Endothelial cell (in vitro differentiated cells): ENCODE measurements around the gene RIMKLB. TPM values are rescaled to one million over a fixed set of nuclear protein-coding genes. Genes with fewer than 3 reads are reported as not detected.

Experiments used
- DNase-seq: peaks from one replicate; pipeline ENCODE4 v3.0.0; 2021; ENCODE audit warnings: low spot score
- H3K27ac Mint-ChIP-seq: one replicate; pipeline ENCODE4 v1.8.0; 2021; ENCODE audit warnings: mixed read lengths, inconsistent platforms; ENCODE audit not compliant: unreplicated experiment
- H3K27me3 Mint-ChIP-seq: one replicate; pipeline ENCODE4 v1.8.0; 2021; ENCODE audit warnings: mild to moderate bottlenecking, moderate library complexity, mixed read lengths, inconsistent platforms; ENCODE audit not compliant: unreplicated experiment
- H3K36me3 Mint-ChIP-seq: one replicate; pipeline ENCODE4 v1.8.0; 2021; ENCODE audit warnings: mild to moderate bottlenecking, low read depth, mixed read lengths, inconsistent platforms; ENCODE audit not compliant: unreplicated experiment
- H3K4me1 Mint-ChIP-seq: one replicate; pipeline ENCODE4 v1.8.0; 2021; ENCODE audit warnings: mild to moderate bottlenecking, mixed read lengths, inconsistent platforms; ENCODE audit not compliant: unreplicated experiment
- H3K4me3 Mint-ChIP-seq: one replicate; pipeline ENCODE4 v1.8.0; 2021; ENCODE audit warnings: mild to moderate bottlenecking, mixed read lengths, inconsistent platforms; ENCODE audit not compliant: unreplicated experiment
- H3K9me3 Mint-ChIP-seq: one replicate; pipeline ENCODE4 v1.8.0; 2021; ENCODE audit warnings: mixed read lengths, inconsistent platforms; ENCODE audit not compliant: unreplicated experiment
- total RNA-seq: library from RNA; stranded (reverse); fragmentation: NEBNext Ultra II Directional; extraction: Animal tissue kit (Norgen Biotek cat#: 25700); gene quantifications from one replicate; pipeline ENCODE4 v1.2.1, GENCODE V29; 2021; ENCODE audit not compliant: unreplicated experiment
- TF ChIP-seq, protein P1 (sequence below): fragments of 200-600 bp; sonication (generic); IDR thresholded peaks from one replicate; pipeline ENCODE4 v1.5.0; 2021; ENCODE audit warnings: antibody characterized with exemption; ENCODE audit not compliant: unreplicated experiment

RIMKLB gene
- total RNA-seq, 1 donor from 2014 or later: 101 TPM

DNA sequence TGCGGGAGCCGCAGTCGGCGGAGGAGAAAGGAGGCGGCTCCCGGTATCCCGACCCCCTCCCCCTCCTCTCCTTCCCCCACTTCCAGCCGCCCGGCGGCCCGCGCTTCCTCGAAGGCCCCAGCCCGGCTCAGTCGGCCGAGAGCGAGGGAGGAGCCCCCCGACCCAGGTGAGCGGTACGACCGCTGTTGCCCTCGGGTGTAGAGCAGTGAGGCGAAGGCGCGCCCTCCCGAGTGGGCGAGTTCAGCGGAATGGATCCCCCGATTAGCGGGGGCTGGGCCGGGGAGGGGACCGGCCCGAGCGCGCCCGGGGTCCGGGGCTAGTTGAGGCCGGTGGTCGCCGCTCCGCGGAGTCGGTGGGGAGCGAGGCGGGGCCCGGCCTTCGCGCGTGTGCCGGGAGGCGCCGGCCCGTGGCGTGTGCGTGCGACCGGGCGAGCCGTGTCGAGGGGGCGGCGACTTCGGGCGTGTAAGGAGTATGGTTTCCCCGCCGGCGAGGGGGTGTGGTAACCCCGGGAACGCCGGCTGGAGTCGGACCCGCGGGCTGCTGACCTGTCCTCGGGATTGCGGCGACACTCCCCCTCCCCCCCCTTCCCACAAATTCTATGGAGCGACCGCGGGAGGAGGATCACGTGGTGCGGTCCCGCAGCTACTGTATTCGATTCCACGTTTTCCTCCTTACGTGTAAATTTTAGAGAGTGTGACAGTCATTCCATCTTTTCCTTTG, 501 bp downstream of the RIMKLB start:
- Mint-ChIP-seq H3K27ac (peak overlapping the region; percentile 98), H3K4me3 (peak overlapping the region; percentile 100), H3K9me3 (no peaks in the 10 kb centered on the region), H3K27me3 (peaks cover 8% of the 10 kb centered on the region), H3K36me3 (peaks cover 10% of the 10 kb centered on the region), H3K4me1 (peaks cover 23% of the 10 kb centered on the region)
- peak; percentile 59 for DNase-seq
- TF ChIP-seq, protein P1, sequence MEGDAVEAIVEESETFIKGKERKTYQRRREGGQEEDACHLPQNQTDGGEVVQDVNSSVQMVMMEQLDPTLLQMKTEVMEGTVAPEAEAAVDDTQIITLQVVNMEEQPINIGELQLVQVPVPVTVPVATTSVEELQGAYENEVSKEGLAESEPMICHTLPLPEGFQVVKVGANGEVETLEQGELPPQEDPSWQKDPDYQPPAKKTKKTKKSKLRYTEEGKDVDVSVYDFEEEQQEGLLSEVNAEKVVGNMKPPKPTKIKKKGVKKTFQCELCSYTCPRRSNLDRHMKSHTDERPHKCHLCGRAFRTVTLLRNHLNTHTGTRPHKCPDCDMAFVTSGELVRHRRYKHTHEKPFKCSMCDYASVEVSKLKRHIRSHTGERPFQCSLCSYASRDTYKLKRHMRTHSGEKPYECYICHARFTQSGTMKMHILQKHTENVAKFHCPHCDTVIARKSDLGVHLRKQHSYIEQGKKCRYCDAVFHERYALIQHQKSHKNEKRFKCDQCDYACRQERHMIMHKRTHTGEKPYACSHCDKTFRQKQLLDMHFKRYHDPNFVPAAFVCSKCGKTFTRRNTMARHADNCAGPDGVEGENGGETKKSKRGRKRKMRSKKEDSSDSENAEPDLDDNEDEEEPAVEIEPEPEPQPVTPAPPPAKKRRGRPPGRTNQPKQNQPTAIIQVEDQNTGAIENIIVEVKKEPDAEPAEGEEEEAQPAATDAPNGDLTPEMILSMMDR: no peak

DNA sequence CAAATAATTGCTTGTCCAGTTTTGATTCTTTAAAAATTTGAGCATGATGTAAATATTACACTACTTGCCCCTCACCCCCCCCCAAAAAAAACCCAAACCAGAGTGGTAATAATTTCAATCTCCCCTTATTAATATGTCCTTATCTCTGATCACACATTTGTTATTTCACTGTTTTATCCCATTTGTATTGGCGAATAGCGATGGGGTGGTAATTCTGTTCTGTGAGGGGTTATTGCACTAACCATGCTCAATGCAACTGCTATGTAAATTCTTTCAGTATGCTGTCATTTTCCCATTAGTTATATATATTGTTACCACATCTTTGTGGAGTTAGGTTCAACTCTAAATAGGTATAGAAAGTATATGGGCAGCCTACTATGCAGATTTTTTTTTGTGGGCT, 1.1 kb downstream of the RIMKLB start:
- H3K36me3 Mint-ChIP-seq: peaks cover 10% of the 10 kb centered on the region
- peak overlapping the region; percentile 98 for H3K27ac Mint-ChIP-seq
- peaks cover 8% of the 10 kb centered on the region for H3K27me3 Mint-ChIP-seq
- H3K9me3 Mint-ChIP-seq: no peaks in the 10 kb centered on the region
- DNase-seq: no peak
- TF ChIP-seq, protein P1: no peak
- peaks cover 23% of the 10 kb centered on the region for H3K4me1 Mint-ChIP-seq
- H3K4me3 Mint-ChIP-seq: peak overlapping the region; percentile 100

DNA sequence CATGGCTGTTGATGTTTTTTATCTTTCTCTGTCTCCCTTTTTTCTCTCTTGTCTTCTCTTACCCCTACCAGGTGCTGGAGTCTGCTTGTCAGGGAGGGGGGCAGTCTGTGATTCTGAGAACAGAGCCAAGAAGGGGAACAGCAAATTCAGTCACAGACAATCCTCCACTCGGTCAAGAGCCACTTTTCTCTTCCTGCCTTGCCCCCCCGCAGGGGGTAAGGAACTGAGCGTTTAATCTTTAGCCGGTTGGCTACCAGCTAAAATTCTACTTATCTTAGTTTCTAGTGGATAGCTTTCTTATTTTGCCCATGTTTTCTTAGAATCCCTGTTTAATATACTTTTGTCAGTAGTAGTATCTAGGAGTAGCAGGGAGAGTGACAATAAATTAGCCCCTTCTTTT, 1.9 kb downstream of the RIMKLB start:
- TF ChIP-seq, protein P1: no peak
- Mint-ChIP-seq H3K27me3 (peaks cover 8% of the 10 kb centered on the region), H3K4me1 (peaks cover 23% of the 10 kb centered on the region), H3K4me3 (peak overlapping the region; percentile 90), H3K36me3 (peaks cover 10% of the 10 kb centered on the region), H3K27ac (peak overlapping the region; percentile 90), H3K9me3 (no peaks in the 10 kb centered on the region)
- DNase-seq: no peak

DNA sequence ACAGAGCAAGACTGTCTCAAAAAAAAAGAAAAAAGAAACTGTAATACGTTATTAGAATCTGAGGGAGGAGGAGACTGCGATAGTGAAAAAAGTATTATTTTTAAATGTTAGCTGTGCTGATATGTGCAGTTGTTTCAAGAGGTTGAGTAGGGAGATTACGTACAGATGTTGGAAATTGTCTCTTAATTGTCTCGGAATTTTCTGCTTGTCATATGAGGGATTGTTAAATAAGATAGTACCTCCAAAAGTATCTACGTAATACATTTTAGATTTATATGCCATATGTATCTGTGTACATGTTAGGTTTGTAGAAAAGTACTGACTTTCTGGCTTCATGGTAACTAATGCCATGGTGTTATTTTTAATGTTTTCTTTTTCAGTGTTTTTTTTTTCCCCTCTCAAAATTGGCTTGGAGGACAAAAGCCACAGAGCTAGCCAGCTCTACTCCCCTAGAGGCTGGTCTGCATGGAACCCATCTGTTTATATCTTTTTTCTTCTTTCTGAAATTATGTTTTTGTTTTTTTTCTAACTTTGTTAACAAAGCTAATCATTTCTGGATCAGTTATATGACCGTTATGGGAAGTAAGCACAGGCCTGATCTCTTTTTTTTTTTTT, 3.4 kb downstream of the RIMKLB start:
- no peaks in the 10 kb centered on the region for H3K9me3 Mint-ChIP-seq
- no peak overlapping the region for H3K4me3 Mint-ChIP-seq
- peaks cover 10% of the 10 kb centered on the region for H3K36me3 Mint-ChIP-seq
- peaks cover 8% of the 10 kb centered on the region for H3K27me3 Mint-ChIP-seq
- no peak for DNase-seq
- H3K27ac Mint-ChIP-seq: no peak overlapping the region
- H3K4me1 Mint-ChIP-seq: peaks cover 23% of the 10 kb centered on the region
- TF ChIP-seq, protein P1: no peak

DNA sequence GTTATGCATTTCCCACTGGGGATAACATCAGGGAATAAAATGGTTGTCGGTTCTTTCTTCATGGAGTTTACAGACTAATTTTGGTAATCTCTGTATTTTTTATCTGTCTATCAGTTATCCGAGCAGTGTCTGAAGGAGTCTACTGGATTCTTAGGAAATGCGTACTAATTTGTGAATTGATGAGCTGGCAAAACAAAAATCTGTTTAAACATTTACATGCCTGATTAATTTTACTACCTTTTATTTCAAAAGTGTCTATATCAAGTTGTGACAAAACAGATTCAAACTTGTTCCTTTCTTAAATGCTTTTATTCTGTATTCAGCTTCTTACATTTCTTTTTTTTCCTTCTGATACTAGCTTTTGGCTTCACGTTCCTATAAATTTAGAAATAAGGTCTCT, 4.4 kb downstream of the RIMKLB start:
- no peaks in the 10 kb centered on the region for H3K9me3 Mint-ChIP-seq
- H3K4me1 Mint-ChIP-seq: peaks cover 23% of the 10 kb centered on the region
- peaks cover 5% of the 10 kb centered on the region for H3K36me3 Mint-ChIP-seq
- no peak overlapping the region for H3K4me3 Mint-ChIP-seq
- TF ChIP-seq, protein P1: no peak
- DNase-seq: no peak
- H3K27me3 Mint-ChIP-seq: peaks cover 5% of the 10 kb centered on the region
- no peak overlapping the region for H3K27ac Mint-ChIP-seq
